Lung (tissue), 12 donors: ENCODE data around the gene MARK3. TPM values are rescaled to one million over a fixed set of nuclear protein-coding genes. Genes with fewer than 3 reads are reported as not detected.
A peak's percentile ranks its signal among the peaks of the same experiment; 100 is the strongest.
"Not testable (repeated sequence)": the region's sequence is repeated elsewhere in the genome, so short reads cannot be mapped to it uniquely, and the experiment has no call there.

Experiments used
- ATAC-seq: fragments of 200-7000 bp; cut with Tn5 transposase; one replicate; pipeline ENCODE4 v1.9.1; 2020; ENCODE audit warnings: moderate number of reproducible peaks; ENCODE audit not compliant: insufficient read depth, low FRiP score
- DNase-seq, 3 donors: peaks; one replicate each; pipeline ENCODE4 v3.0.0-alpha.2; 2013 to 2017
- H3K27ac ChIP-seq, 2 donors: one replicate each; pipeline ENCODE4 v1.5.1; 2013; ENCODE audit warnings: mild to moderate bottlenecking in 2 of 2, moderate library complexity in 2 of 2, control low read depth in 1 of 2, inconsistent platforms in 1 of 2, low read depth in 1 of 2, low read length in 1 of 2
- H3K27me3 ChIP-seq, 3 donors: one replicate each; pipeline ENCODE4 v1.5.1; 2013; ENCODE audit warnings: low read length in 2 of 3; ENCODE audit not compliant: control insufficient read depth in 3 of 3, insufficient read depth in 3 of 3
- H3K36me3 ChIP-seq, 4 donors: one replicate each; pipeline ENCODE4 v1.5.1; 2013; ENCODE audit warnings: low read length in 4 of 4, mild to moderate bottlenecking in 1 of 4, moderate library complexity in 1 of 4; ENCODE audit not compliant: control insufficient read depth in 4 of 4, insufficient read depth in 4 of 4
- H3K4me1 ChIP-seq, 5 donors: one replicate each; pipeline ENCODE4 v1.5.1; 2013; ENCODE audit warnings: low read length in 5 of 5, mild to moderate bottlenecking in 2 of 5, moderate library complexity in 1 of 5; ENCODE audit not compliant: control insufficient read depth in 5 of 5, insufficient read depth in 5 of 5
- H3K4me3 ChIP-seq: one replicate; pipeline ENCODE4 v1.5.1; 2013; ENCODE audit warnings: mild to moderate bottlenecking, control low read depth, moderate library complexity
- H3K9ac ChIP-seq, 2 donors: one replicate each; pipeline ENCODE4 v1.5.1; 2013; ENCODE audit warnings: low read length in 2 of 2, control low read depth in 1 of 2; ENCODE audit not compliant: insufficient read depth in 1 of 2
- H3K9me3 ChIP-seq, 4 donors: one replicate each; pipeline ENCODE4 v1.5.1; 2013; ENCODE audit warnings: low read length in 3 of 4, mild to moderate bottlenecking in 1 of 4, moderate library complexity in 1 of 4; ENCODE audit not compliant: control insufficient read depth in 4 of 4, insufficient read depth in 3 of 4
- CTCF ChIP-seq: IDR thresholded peaks from 2 replicates; pipeline ENCODE4 v1.5.1; 2012; ENCODE audit warnings: mild to moderate bottlenecking; ENCODE audit errors: control extremely low read depth, extremely low read depth
- WGBS, 2 donors: extraction: QIAGEN DNeasy Blood & Tissue Kit; methylation state at CpG; one replicate each; pipeline ENCODE4 v1.1.7; 2013; 5-methylcytosine and 5-hydroxymethylcytosine counted together
- polyA plus RNA-seq, 2 donors: library from polyadenylated mRNA; stranded (reverse); fragments of 200-250 nt; gene quantifications; one replicate each; pipeline ENCODE4 v1.2.1, GENCODE V29; 2013
- total RNA-seq, 2 donors: library from RNA; depleted of rRNA in 1 of 2; stranded (reverse); fragments of >200 nt in 1 of 2; gene quantifications; one replicate each; pipeline ENCODE4 v1.2.1, GENCODE V29; 2014 to 2021
- donor health status: control.
- donor health status: control.
- donor health status: Bipolar disorder and iron deficiency.
- donor health status: healthy.
- donor health status: DM: yes; HTN: yes; CAD: no.

The MARK3 gene
- total and polyA plus RNA-seq, 4 donors = 56.2 to 177 (median 101) TPM

- Histone ChIP-seq H3K4me3 (no peak overlapping the region), H3K27me3 (no peaks in the 10 kb centered on the region), H3K36me3 (peaks cover 0 to 22% (median 11%) of the 10 kb centered on the region in 4 donors), H3K27ac (no peak overlapping the region), H3K9me3 (no peaks in the 10 kb centered on the region), H3K9ac (no peak overlapping the region), H3K4me1 (peaks cover 0 to 9% (median 4%) of the 10 kb centered on the region in 5 donors)
- no peak for TF ChIP-seq CTCF
- ATAC-seq (no peak), DNase-seq (no peak)
- 94 to 95% methylated on average over 11 of the region's 11 CpGs for WGBS, 2 donors
Measured at GRCh38 chr14:103509864-103510723, 124.9 kb downstream of the MARK3 start.

DNA sequence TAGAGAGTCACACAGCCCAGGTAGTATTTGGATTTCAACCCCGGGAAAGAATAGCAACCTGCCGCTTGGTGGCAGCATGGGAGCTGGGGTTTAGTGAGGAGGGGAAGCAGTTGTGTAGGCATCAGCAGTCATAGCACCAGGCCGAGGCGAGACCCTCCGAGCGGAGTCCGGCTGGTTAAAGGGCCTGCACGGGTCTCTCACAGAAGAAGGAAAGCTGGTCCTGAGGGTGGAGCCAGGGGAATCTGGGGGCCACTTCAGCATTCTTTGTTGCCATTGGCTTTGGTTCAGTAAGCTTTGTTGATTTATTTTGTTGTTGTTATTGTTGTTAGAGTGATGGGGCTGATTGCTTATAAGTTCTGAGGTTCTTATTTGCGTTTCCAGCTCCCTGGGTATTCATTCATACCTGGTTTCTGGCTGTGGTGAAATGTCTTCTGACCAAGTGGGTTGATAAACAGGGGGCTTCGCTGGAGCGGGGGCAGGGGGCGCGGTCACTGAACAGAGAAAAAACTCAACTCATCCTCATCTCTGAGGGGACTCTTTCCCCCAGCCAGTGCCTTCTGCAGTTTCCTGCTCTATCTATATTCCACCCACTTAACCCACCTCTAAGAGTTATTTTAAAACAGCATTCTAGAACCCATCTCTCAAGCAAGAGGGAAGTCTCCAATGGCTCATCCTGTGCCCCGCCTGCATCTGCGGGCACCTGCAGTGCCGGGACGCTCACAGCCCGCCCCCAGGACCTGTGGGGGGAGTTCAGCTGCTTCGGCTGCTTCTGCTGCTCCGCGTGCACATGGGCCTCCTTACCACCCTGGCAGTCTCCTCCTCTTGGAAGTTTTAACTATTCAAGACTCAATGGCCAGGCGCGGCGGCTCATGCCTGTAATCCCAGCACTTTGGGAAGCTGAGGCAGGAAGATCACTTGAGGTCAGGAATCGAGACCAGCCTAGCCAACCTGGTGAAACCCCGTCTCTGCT, 125.8 kb downstream of the MARK3 start:
- no peak for TF ChIP-seq CTCF
- H3K27me3 ChIP-seq = no peaks in the 10 kb centered on the region
- peaks cover 0 to 9% (median 4%) of the 10 kb centered on the region in 5 donors for H3K4me1 ChIP-seq
- H3K36me3 ChIP-seq = peaks cover 0 to 17% (median 7%) of the 10 kb centered on the region in 4 donors
- no peak overlapping the region for H3K27ac ChIP-seq
- no peak overlapping the region for H3K4me3 ChIP-seq
- 83 to 94% methylated on average over 26 of the region's 26 CpGs for WGBS, 2 donors
- no peak for DNase-seq
- ATAC-seq = no peak
- H3K9me3 ChIP-seq = no peaks in the 10 kb centered on the region
- no peak overlapping the region for H3K9ac ChIP-seq

- H3K4me3 ChIP-seq, H3K9me3 ChIP-seq, DNase-seq, H3K27me3 ChIP-seq, H3K4me1 ChIP-seq, ATAC-seq: not testable (repeated sequence)
- 86 to 95% methylated on average over 8 of the region's 8 CpGs for WGBS, 2 donors
- H3K27ac ChIP-seq = peak overlapping the region in 1 of 2 donors; percentile 89
- H3K9ac ChIP-seq = peak overlapping the region in 1 of 2 donors; percentile 19
- peaks cover 0 to 15% (median 5%) of the 10 kb centered on the region in 4 donors for H3K36me3 ChIP-seq
Measured at GRCh38 chr14:103512180-103512579, 127.0 kb downstream of the MARK3 start.
